Kidney (tissue), 14 donors: ENCODE measurements around the gene PRDX1. TPM values are rescaled to one million over a fixed set of nuclear protein-coding genes. Genes with fewer than 3 reads are reported as not detected.
A peak's percentile ranks its signal among the peaks of the same experiment; 100 is the strongest.

Experiments
- DNase-seq, 5 donors: peaks; one replicate each; pipeline ENCODE4 v3.0.0-alpha.2; 2013 to 2020
- FAIRE-seq: peaks from 2 replicates; lab custom pipeline; 2012; peaks lifted over from hg19 to GRCh38; lab: Jason Lieb, UNC
- H3K27ac ChIP-seq, 2 donors: one replicate each; pipeline ENCODE4 v1.7.0; 2013; ENCODE audit warnings: low read depth in 2 of 2, low read length in 2 of 2, inconsistent platforms in 1 of 2
- H3K27me3 ChIP-seq: one replicate; pipeline ENCODE4 v1.7.1; 2013; ENCODE audit warnings: low read length, inconsistent platforms; ENCODE audit not compliant: control insufficient read depth, insufficient read depth
- H3K36me3 ChIP-seq, 3 donors: one replicate each; pipeline versions ENCODE4 v1.7.0 to v1.7.1; 2013; ENCODE audit warnings: low read length in 3 of 3, control low read depth in 1 of 3, inconsistent platforms in 1 of 3; ENCODE audit not compliant: insufficient read depth in 3 of 3, control insufficient read depth in 2 of 3
- H3K4me1 ChIP-seq, 3 donors: one replicate each; pipeline versions ENCODE4 v1.7.0 to v1.7.1; 2013; ENCODE audit warnings: low read length in 3 of 3, inconsistent platforms in 1 of 3, low read depth in 1 of 3; ENCODE audit not compliant: control insufficient read depth in 2 of 3, insufficient read depth in 2 of 3
- H3K4me3 ChIP-seq, 3 donors: one replicate each; pipeline versions ENCODE4 v1.7.0 to v1.8.1; 2013; ENCODE audit warnings: low read length in 3 of 3, control low read depth in 1 of 3, inconsistent platforms in 1 of 3
- H3K9ac ChIP-seq, 3 donors: one replicate each; pipeline versions ENCODE4 v1.7.0 to v1.7.1; 2013; ENCODE audit warnings: low read length in 3 of 3, control low read depth in 1 of 3, inconsistent platforms in 1 of 3
- H3K9me3 ChIP-seq, 3 donors: one replicate each; pipeline versions ENCODE4 v1.7.0 to v1.7.1; 2013; ENCODE audit warnings: low read length in 3 of 3, control low read depth in 1 of 3, inconsistent platforms in 1 of 3; ENCODE audit not compliant: control insufficient read depth in 2 of 3, insufficient read depth in 1 of 3
- CTCF ChIP-seq: IDR thresholded peaks from 3 replicates; pipeline ENCODE4 v1.5.1; 2012; ENCODE audit warnings: mild to moderate bottlenecking, moderate library complexity, borderline replicate concordance; ENCODE audit not compliant: insufficient read depth; ENCODE audit errors: extremely low read depth
- intact Hi-C: fragments of 100-400 bp; cut with DNase I; formaldehyde crosslinking; loops from one replicate; pipeline ENCODE4 v1.11.1; 2022
- polyA plus RNA-seq: library from polyadenylated mRNA; stranded (reverse); fragments of 350-450 nt; fragmentation: Illumina TruSeq; extraction: RNeasy Lipid Tissue Mini Kit (QIAGEN cat#74804); gene quantifications from one replicate; pipeline ENCODE4 v1.2.3, GENCODE V29; 2014; ENCODE audit warnings: low read depth, low replicate concordance; ENCODE audit not compliant: insufficient read depth
- total RNA-seq: library from RNA; stranded (reverse); fragmentation: NEBNext Ultra II Directional; extraction: Animal tissue kit (Norgen Biotek cat#: 25700); gene quantifications from one replicate; pipeline ENCODE4 v1.2.1, GENCODE V29; 2021
- donor health status: control.
- donor health status: control.
- donor health status: control.
- donor health status: control.
- donor health status: control.
- donor health status: DM: yes; HTN: yes; CAD: no.
- donor health status: Normal renal cell carcinoma (clear cell type).

The PRDX1 gene
- total and polyA plus RNA-seq, 2 donors from 2014 or later, result 452 to 1,042 TPM

DNA sequence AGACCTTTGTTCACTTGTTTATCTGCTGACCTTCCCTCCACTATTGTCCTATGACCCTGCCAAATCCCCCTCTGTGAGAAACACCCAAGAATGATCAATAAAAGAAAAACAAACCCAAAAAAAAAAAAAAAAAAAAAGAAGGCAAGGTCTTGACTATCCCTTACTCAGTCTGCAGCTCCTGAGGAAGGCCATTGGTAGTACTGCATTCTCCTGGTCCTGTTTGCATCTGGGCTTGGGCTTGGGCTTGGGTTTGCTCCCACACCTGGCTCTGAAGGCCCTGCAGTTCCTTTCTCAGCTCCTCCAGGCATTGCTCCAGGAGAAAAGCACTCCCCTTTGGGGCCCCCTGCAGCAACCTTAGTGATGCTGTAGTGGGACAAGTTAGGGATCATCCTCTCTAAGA, 23.4 kb downstream of the PRDX1 start:
- Histone ChIP-seq H3K9ac (no peak overlapping the region), H3K9me3 (no peaks in the 10 kb centered on the region), H3K4me3 (no peak overlapping the region), H3K4me1 (peaks cover 2 to 11% (median 5%) of the 10 kb centered on the region in 3 donors), H3K27me3 (no peaks in the 10 kb centered on the region), H3K36me3 (no peaks in the 10 kb centered on the region), H3K27ac (no peak overlapping the region)
- TF ChIP-seq CTCF, result no peak
- intact Hi-C loops, result no loop called here
- DNase-seq (no peak), FAIRE-seq (no peak)

- H3K4me1 ChIP-seq, result no peaks in the 10 kb centered on the region
- no peak overlapping the region for H3K4me3 ChIP-seq
- peak; percentile 65 for TF ChIP-seq CTCF
- H3K9ac ChIP-seq, result no peak overlapping the region
- H3K27ac ChIP-seq, result no peak overlapping the region
- no peak for FAIRE-seq
- DNase-seq, result peak in 3 of 5 donors; percentile 47 to 73 (median 54)
- H3K9me3 ChIP-seq, result no peaks in the 10 kb centered on the region
- intact Hi-C loops, result loop anchor here (5.0 kb wide), 1 partner anchor 136 kb away; no protein-coding TSS in a partner anchor
- no peaks in the 10 kb centered on the region for H3K36me3 ChIP-seq
- no peaks in the 10 kb centered on the region for H3K27me3 ChIP-seq
Measured at GRCh38 chr1:45493116-45493697, 28.5 kb downstream of the PRDX1 start.

- H3K9me3 ChIP-seq, result no peaks in the 10 kb centered on the region
- H3K4me1 ChIP-seq, result no peaks in the 10 kb centered on the region
- intact Hi-C loops, result loop anchor here (5.0 kb wide), 1 partner anchor 135 kb away; no protein-coding TSS in a partner anchor
- no peak for TF ChIP-seq CTCF
- no peaks in the 10 kb centered on the region for H3K27me3 ChIP-seq
- no peak overlapping the region for H3K4me3 ChIP-seq
- DNase-seq (no peak), FAIRE-seq (no peak)
- H3K27ac ChIP-seq, result no peak overlapping the region
- H3K36me3 ChIP-seq, result no peaks in the 10 kb centered on the region
- H3K9ac ChIP-seq, result no peak overlapping the region
Measured at GRCh38 chr1:45492691-45493090, 29.0 kb downstream of the PRDX1 start.
